IMR-90 (cell line): Measurements from ENCODE around the gene TSHZ3. TPM values are rescaled to one million over a fixed set of nuclear protein-coding genes. Genes with fewer than 3 reads are reported as not detected.

Experiments
- ATAC-seq: fragments of 200-7000 bp; cut with Tn5 transposase; 2 replicates; pipeline ENCODE4 v1.9.1; 2020; ENCODE audit warnings: low read depth, mild to moderate bottlenecking, moderate library complexity
- BruUV-seq: library from RNA; stranded (reverse); fragments of 400-500 nt; replicated peaks from 2 replicates; lab custom pipeline; 2021; lab: Mats Ljungman, UMichigan
- CTCF ChIA-PET: fragments of 300-600 bp; formaldehyde crosslinking; extraction: SDS; loops from one replicate; lab custom pipeline; 2021; ENCODE audit warnings: antibody characterized with exemption; lab: Yijun Ruan, JAX
- POLR2A ChIA-PET: fragments of 300-600 bp; sonication (Branson Sonifier 250); formaldehyde crosslinking; loops from one replicate; lab custom pipeline; 2022; ENCODE audit warnings: antibody characterized with exemption; ENCODE audit not compliant: unreplicated experiment; lab: Charles Lee
- DNase-seq: peaks from one replicate; pipeline ENCODE4 v3.0.0; 2013
- H2AFZ ChIP-seq: replicated peaks from 2 replicates; pipeline ENCODE3; 2013; ENCODE audit warnings: low read length, mild to moderate bottlenecking; ENCODE audit not compliant: poor library complexity
- H2AK5ac ChIP-seq: 2 replicates; pipeline ENCODE4 v1.6.1; 2013; ENCODE audit warnings: low read depth, low read length, inconsistent platforms
- H2AK9ac ChIP-seq: replicated peaks from 2 replicates; pipeline ENCODE3; 2013; ENCODE audit warnings: mild to moderate bottlenecking, low read depth, low read length, moderate library complexity; ENCODE audit not compliant: poor library complexity
- H2BK120ac ChIP-seq: 2 replicates; pipeline ENCODE4 v1.6.1; 2013; ENCODE audit warnings: low read depth, low read length, inconsistent platforms
- H2BK15ac ChIP-seq: 3 replicates; pipeline ENCODE4 v1.6.1; 2013; ENCODE audit warnings: low read depth, low read length, inconsistent platforms
- H2BK20ac ChIP-seq: 2 replicates; pipeline ENCODE4 v1.6.1; 2013; ENCODE audit warnings: low read depth, mild to moderate bottlenecking, inconsistent platforms, low read length, moderate library complexity
- H2BK5ac ChIP-seq: 2 replicates; pipeline ENCODE4 v1.6.1; 2013; ENCODE audit warnings: mild to moderate bottlenecking, low read depth, low read length, inconsistent platforms; ENCODE audit not compliant: poor library complexity, severe bottlenecking
- H3K14ac ChIP-seq: replicated peaks from 2 replicates; pipeline ENCODE4 v1.6.1; 2013; ENCODE audit warnings: low read depth, low read length, inconsistent platforms
- H3K18ac ChIP-seq: 2 replicates; pipeline ENCODE4 v1.6.1; 2013; ENCODE audit warnings: low read depth, low read length, control low read depth
- H3K23ac ChIP-seq: 2 replicates; pipeline ENCODE4 v1.6.1; 2013; ENCODE audit warnings: low read depth, low read length, inconsistent platforms
- H3K27ac ChIP-seq: 2 replicates; pipeline ENCODE4 v1.5.1; 2013; ENCODE audit warnings: mild to moderate bottlenecking, control low read depth, low read length; ENCODE audit not compliant: insufficient read depth
- H3K27me3 ChIP-seq: 2 replicates; pipeline ENCODE4 v1.6.1; 2013; ENCODE audit warnings: low read length; ENCODE audit not compliant: control insufficient read depth, insufficient read depth
- H3K36me3 ChIP-seq: 2 replicates; pipeline ENCODE4 v1.6.1; 2013; ENCODE audit warnings: low read length, mixed read lengths; ENCODE audit not compliant: control insufficient read depth, insufficient read depth
- H3K4ac ChIP-seq: 2 replicates; pipeline ENCODE4 v1.6.1; 2013; ENCODE audit warnings: low read depth, low read length, inconsistent platforms
- H3K4me1 ChIP-seq: 2 replicates; pipeline ENCODE4 v1.6.1; 2013; ENCODE audit warnings: low read length, mixed read lengths; ENCODE audit not compliant: control insufficient read depth, insufficient read depth
- H3K4me2 ChIP-seq: 2 replicates; pipeline ENCODE4 v1.6.1; 2013; ENCODE audit warnings: low read depth, mild to moderate bottlenecking, control low read depth, low read length, moderate library complexity
- H3K4me3 ChIP-seq: 2 replicates; pipeline ENCODE4 v1.5.1; 2013; ENCODE audit warnings: low read depth, mild to moderate bottlenecking, control low read depth, low read length, moderate library complexity; ENCODE audit not compliant: insufficient read depth
- H3K56ac ChIP-seq: 2 replicates; pipeline ENCODE4 v1.6.1; 2013; ENCODE audit warnings: low read length, inconsistent platforms; ENCODE audit not compliant: insufficient read depth; ENCODE audit errors: extremely low read depth
- H3K79me1 ChIP-seq, 2 experiments: 2 replicates each; pipeline ENCODE4 v1.6.1; 2013; ENCODE audit warnings: low read length in 2 of 2, inconsistent platforms in 1 of 2, low read depth in 1 of 2
- H3K9ac ChIP-seq: 2 replicates; pipeline ENCODE4 v1.6.1; 2013; ENCODE audit warnings: low read depth, low read length, control low read depth
- H3K9me1 ChIP-seq: 2 replicates; pipeline ENCODE4 v1.6.1; 2013; ENCODE audit warnings: low read length, inconsistent platforms; ENCODE audit not compliant: insufficient read depth
- H3K9me3 ChIP-seq: 2 replicates; pipeline ENCODE4 v1.6.1; 2013; ENCODE audit warnings: low read length; ENCODE audit not compliant: control insufficient read depth, insufficient read depth
- H4K20me1 ChIP-seq: 2 replicates; pipeline ENCODE4 v1.6.1; 2013; ENCODE audit warnings: low read length, inconsistent platforms; ENCODE audit not compliant: insufficient read depth
- H4K5ac ChIP-seq: 2 replicates; pipeline ENCODE4 v1.6.1; 2013; ENCODE audit warnings: mild to moderate bottlenecking, low read depth, low read length, control low read depth
- H4K8ac ChIP-seq, 2 experiments: 2 replicates each; pipeline ENCODE4 v1.6.1; 2013; ENCODE audit warnings: low read depth in 2 of 2, low read length in 2 of 2, control low read depth in 1 of 2, inconsistent platforms in 1 of 2
- H4K91ac ChIP-seq: 2 replicates; pipeline ENCODE4 v1.6.1; 2013; ENCODE audit warnings: low read depth, low read length, inconsistent platforms; ENCODE audit not compliant: insufficient read depth
- BHLHE40 ChIP-seq: fragments of 150-350 bp; IDR thresholded peaks from 2 replicates; pipeline ENCODE4 v1.6.1; 2016; ENCODE audit warnings: mild to moderate bottlenecking, low read depth, low read length
- MAZ ChIP-seq: IDR thresholded peaks from 2 replicates; pipeline ENCODE4 v1.6.1; 2012; ENCODE audit warnings: low read depth, mild to moderate bottlenecking, low read length, improper control_type of control experiment, moderate library complexity, borderline replicate concordance
- WGBS, 2 experiments: methylation state at CpG; one replicate each; pipeline versions ENCODE4 v1.1.5 to v1.1.7; 2013; ENCODE audit warnings: missing lambda C conversion rate in 2 of 2; ENCODE audit not compliant: insufficient read length in 1 of 2; ENCODE audit errors: extremely low coverage in 2 of 2; 5-methylcytosine and 5-hydroxymethylcytosine counted together
- dilution Hi-C: fragments of 300-500 bp; cut with HindIII; formaldehyde crosslinking; loops from one replicate; pipeline ENCODE4 v1.14.3; 2018; ENCODE audit warnings: low sequenced_read_pairs; ENCODE audit not compliant: unreplicated experiment
- in situ Hi-C: fragments of 300-500 bp; cut with MboI; formaldehyde crosslinking; loops from 3 replicates; pipeline ENCODE4 v1.14.3; 2019; ENCODE audit warnings: low sequenced_read_pairs, inconsistent platforms, mixed read lengths
- intact Hi-C: fragments of 100-400 bp; cut with micrococcal nuclease; formaldehyde crosslinking; loops from 2 replicates; pipeline ENCODE4 v1.10.0; 2022
- polyA plus RNA-seq, 3 experiments: library from polyadenylated mRNA; depleted of rRNA; stranded (reverse); fragments of >200 nt; gene quantifications; 2 replicates each; pipeline ENCODE4 v1.2.3, GENCODE V29; 2012; ENCODE audit warnings: low replicate concordance in 1 of 3
- total RNA-seq: library from RNA; depleted of rRNA; stranded (reverse); fragments of >200 nt; gene quantifications from 2 replicates; pipeline ENCODE4 v1.2.3, GENCODE V29; 2012

TSHZ3 gene
- total and polyA plus RNA-seq, 2 of the 4 experiments (the other 2 are of a cell fraction): 8.1 to 13.0 TPM

DNA sequence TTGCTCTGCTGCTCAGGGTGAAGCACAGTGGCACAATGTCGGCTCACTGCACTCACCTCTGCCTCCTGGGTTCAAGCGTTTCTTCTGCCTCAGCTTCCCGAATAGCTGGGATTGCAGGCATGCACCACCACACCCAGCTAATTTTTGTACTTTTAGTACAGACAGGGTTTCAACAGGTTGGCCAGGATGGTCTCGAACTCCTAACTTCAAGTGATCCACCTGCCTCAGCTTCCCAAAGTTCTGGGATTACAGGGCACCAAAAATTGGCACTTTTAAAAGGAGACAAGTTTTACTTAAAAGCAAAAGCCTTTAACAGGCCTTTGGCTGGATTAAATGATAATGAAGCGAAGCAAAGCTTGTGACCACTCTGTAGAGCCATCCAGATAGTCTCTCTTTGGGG is 12.5 kb upstream of the TSHZ3 start:
- Histone ChIP-seq H3K9me1 (no peaks in the 10 kb centered on the region), H4K8ac (no peak overlapping the region), H3K9me3 (no peaks in the 10 kb centered on the region), H3K23ac (no peak overlapping the region), H3K36me3 (peaks cover 3% of the 10 kb centered on the region), H3K56ac (no peak overlapping the region), H2BK120ac (no peak overlapping the region), H3K4me1 (no peaks in the 10 kb centered on the region), H3K4ac (no peak overlapping the region), H2BK15ac (no peak overlapping the region), H2BK5ac (no peak overlapping the region), H4K5ac (no peak overlapping the region), H2AK9ac (no peak overlapping the region), H2AFZ (no peak overlapping the region), H3K79me1 (peaks cover 7 to 13% of the 10 kb centered on the region in 2 experiments; a peak in 2 of 4 replicates), H4K20me1 (no peaks in the 10 kb centered on the region; the same call in 1 of the 2 replicates), H3K27me3 (no peaks in the 10 kb centered on the region), H3K27ac (no peak overlapping the region), H4K91ac (no peak overlapping the region), H3K9ac (no peak overlapping the region), H3K18ac (no peak overlapping the region), H2AK5ac (no peak overlapping the region), H3K4me2 (no peak overlapping the region), H2BK20ac (no peak overlapping the region), H3K4me3 (no peak overlapping the region), H3K14ac (no peak overlapping the region)
- in situ Hi-C loops: no loop called here
- 67% methylated on average over 1 of the region's 5 CpGs; no CpG with 5 or more reads in 1 of the 2 experiments for WGBS, 2 experiments
- CTCF ChIA-PET: no interaction called here
- BruUV-seq: no TSS peak
- TF ChIP-seq MAZ (no peak), BHLHE40 (no peak)
- ATAC-seq: no peak
- DNase-seq: no peak
- intact Hi-C loops: no loop called here
- POLR2A ChIA-PET: no interaction called here
- dilution Hi-C loops: no loop called here
